K562 (cell line): ENCODE measurements around the gene RGR. TPM values are rescaled to one million over a fixed set of nuclear protein-coding genes. Genes with fewer than 3 reads are reported as not detected.

Experiments
- ATAC-seq: fragments of 200-7000 bp; cut with Tn5 transposase; 3 replicates; pipeline ENCODE4 v1.9.1; 2020; ENCODE audit warnings: moderate library complexity
- BruUV-seq: library from RNA; stranded (reverse); fragments of 400-500 nt; replicated peaks from 2 replicates; lab custom pipeline; 2021; lab: Mats Ljungman, UMichigan
- CTCF ChIA-PET: fragments of 300-600 bp; formaldehyde crosslinking; extraction: SDS; loops from one replicate; lab custom pipeline; 2021; ENCODE audit warnings: low intra/inter-chr PET ratio; lab: Yijun Ruan, JAX
- POLR2A ChIA-PET: fragments of 300-600, 350-650 bp; sonication (Branson Sonifier 250); formaldehyde crosslinking; extraction: SDS; loops from one replicate; lab custom pipeline; 2021; ENCODE audit warnings: antibody characterized with exemption, inconsistent platforms; lab: Yijun Ruan, JAX
- DNase-seq, 4 experiments: peaks; one replicate each; pipeline versions ENCODE4 v3.0.0 to v3.0.0-alpha.2; 2011 to 2018; ENCODE audit warnings: low spot score in 3 of 4, mixed read lengths in 3 of 4; ENCODE audit errors: extremely low read depth in 1 of 4
- FAIRE-seq: peaks from 2 replicates; lab custom pipeline; 2011; peaks lifted over from hg19 to GRCh38; lab: Jason Lieb, UNC
- H2AFZ ChIP-seq: 2 replicates; pipeline ENCODE4 v1.6.0; 2011; ENCODE audit warnings: low read depth, low read length, control low read depth, inconsistent platforms
- H3K27ac ChIP-seq: fragments of 200-600 bp; 3 replicates; pipeline ENCODE4 v1.8.0; 2011; ENCODE audit warnings: low read depth, mild to moderate bottlenecking, control low read depth, inconsistent platforms, low read length, moderate library complexity, mixed read lengths; ENCODE audit errors: extremely low read depth
- H3K27me3 ChIP-seq, 2 experiments: fragments of 300-600 bp in 1 of 2; 2 replicates in 1 of 2; 3 replicates in 1 of 2; pipeline versions ENCODE4 v1.6.0 to v1.8.0; 2011; ENCODE audit warnings: inconsistent platforms in 2 of 2, low read length in 2 of 2, mild to moderate bottlenecking in 1 of 2, mixed read lengths in 1 of 2, moderate library complexity in 1 of 2; ENCODE audit not compliant: control insufficient read depth in 2 of 2, insufficient read depth in 2 of 2
- H3K36me3 ChIP-seq: fragments of 300-600 bp; 3 replicates; pipeline ENCODE4 v1.8.0; 2011; ENCODE audit warnings: mild to moderate bottlenecking, low read length, inconsistent platforms; ENCODE audit not compliant: control insufficient read depth, insufficient read depth
- H3K4me1 ChIP-seq, 2 experiments: fragments of 200-600 bp in 1 of 2; replicated peaks in 1 of 2; 2 replicates in 1 of 2; 3 replicates in 1 of 2; pipeline versions ENCODE4 v1.5.1 to v1.8.0; 2011; ENCODE audit warnings: inconsistent platforms in 2 of 2, low read length in 2 of 2, mild to moderate bottlenecking in 1 of 2, mixed read lengths in 1 of 2, moderate library complexity in 1 of 2; ENCODE audit not compliant: control insufficient read depth in 2 of 2, insufficient read depth in 2 of 2
- H3K4me2 ChIP-seq: 2 replicates; pipeline ENCODE4 v1.6.1; 2011; ENCODE audit warnings: low read length, control low read depth, inconsistent platforms, mixed read lengths; ENCODE audit not compliant: insufficient read depth
- H3K4me3 ChIP-seq: fragments of 200-600 bp; sonication (generic), shearing (Covaris generic); 2 replicates; pipeline ENCODE4 v1.5.1; 2016; ENCODE audit warnings: control low read depth, inconsistent platforms
- H3K79me2 ChIP-seq: fragments of 200-600 bp; 3 replicates; pipeline ENCODE4 v1.8.0; 2011; ENCODE audit warnings: low read length, inconsistent platforms; ENCODE audit not compliant: control insufficient read depth, insufficient read depth
- H3K9ac ChIP-seq, 2 experiments: 2 replicates each; pipeline versions ENCODE4 v1.6.0 to v1.6.1; 2011; ENCODE audit warnings: low read depth in 2 of 2, low read length in 2 of 2, control low read depth in 1 of 2, inconsistent platforms in 1 of 2, mild to moderate bottlenecking in 1 of 2, mixed read lengths in 1 of 2; ENCODE audit not compliant: insufficient read depth in 1 of 2
- H3K9me1 ChIP-seq: one replicate; pipeline ENCODE4 v1.6.0; 2011; ENCODE audit warnings: inconsistent platforms, mild to moderate bottlenecking, low read length, moderate library complexity; ENCODE audit not compliant: control insufficient read depth, insufficient read depth
- H3K9me3 ChIP-seq: replicated peaks from 2 replicates; pipeline ENCODE4 v1.5.1; 2011; ENCODE audit warnings: low read depth, low read length, inconsistent platforms; ENCODE audit not compliant: control insufficient read depth, insufficient read depth
- H4K20me1 ChIP-seq: replicated peaks from 2 replicates; pipeline ENCODE4 v1.6.1; 2011; ENCODE audit warnings: low read length, inconsistent platforms, mixed read lengths; ENCODE audit not compliant: control insufficient read depth, insufficient read depth
- BCL6 ChIP-seq: fragments of 250-450 bp; sonication (Bioruptor Pico); IDR thresholded peaks from 2 replicates; pipeline ENCODE4 v1.4.0; 2020
- CHCHD3 ChIP-seq: fragments of 250-450 bp; sonication (Bioruptor Pico); IDR thresholded peaks from 2 replicates; pipeline ENCODE4 v2.1.2; 2022; ENCODE audit warnings: mild to moderate bottlenecking
- ELF1 ChIP-seq: fragments of 200-800 bp; sonication (Bioruptor generic); IDR thresholded peaks from 2 replicates; pipeline ENCODE4 v1.6.1; 2016; ENCODE audit warnings: missing genetic modification characterization, missing compliant biosample characterization
- EWSR1 ChIP-seq: fragments of 450-650 bp; IDR thresholded peaks from 2 replicates; pipeline ENCODE4 v1.6.1; 2018; ENCODE audit warnings: borderline replicate concordance, mild to moderate bottlenecking, low read depth, moderate library complexity; ENCODE audit not compliant: partially characterized antibody
- NFE2L1 ChIP-seq: fragments of 450-650 bp; IDR thresholded peaks from 2 replicates; pipeline ENCODE4 v1.6.1; 2016; ENCODE audit warnings: missing genetic modification characterization, low read depth, mild to moderate bottlenecking, missing compliant biosample characterization, moderate library complexity, borderline replicate concordance
- SREBF2 ChIP-seq: sonication (generic); formaldehyde crosslinking; IDR thresholded peaks from 2 replicates; pipeline ENCODE4 v1.4.0; 2020; ENCODE audit warnings: mild to moderate bottlenecking, missing genetic modification reagents
- ZEB2 ChIP-seq: fragments of 450-650 bp; IDR thresholded peaks from 2 replicates; pipeline ENCODE4 v1.6.1; 2016
- ZNF717 ChIP-seq: fragments of 250-450 bp; sonication (Bioruptor Pico); IDR thresholded peaks from 2 replicates; pipeline ENCODE4 v1.5.0; 2021
- WGBS: fragments of 100-300 bp; shearing (Covaris generic); methylation state at CpG from one replicate; pipeline ENCODE4 v1.1.6; 2016; ENCODE audit warnings: low coverage, mixed read lengths; ENCODE audit not compliant: insufficient coverage; ENCODE audit errors: missing lambda C conversion rate; 5-methylcytosine and 5-hydroxymethylcytosine counted together
- in situ Hi-C: fragments of 300-500 bp; cut with MboI; formaldehyde crosslinking; loops from 4 replicates; pipeline ENCODE4 v1.15.0; 2018; ENCODE audit warnings: inconsistent platforms, mixed read lengths
- intact Hi-C: fragments of 100-400 bp; cut with micrococcal nuclease; formaldehyde crosslinking; loops from 2 replicates; pipeline ENCODE4 v1.14.2; 2022
- polyA plus RNA-seq, 8 experiments: library from polyadenylated mRNA; depleted of rRNA in 4 of 8; stranded (reverse) in 5 of 8; unstranded in 3 of 8; fragments of >200 nt; fragmentation: Nextera tagmentation in 2 of 8; fragmentation: Illumina TruSeq in 1 of 8; extraction: Ambion mirVana in 2 of 8; extraction: Trizol in 1 of 8; gene quantifications; 2 replicates each; pipeline versions ENCODE4 v1.2.1 to v1.2.3, GENCODE V29; 2011 to 2014; ENCODE audit warnings: inconsistent platforms in 1 of 8, missing spikeins in 1 of 8
- total RNA-seq, 7 experiments: library from RNA; depleted of rRNA in 6 of 7; stranded (reverse); fragments of >200 nt in 6 of 7; fragmentation: Illumina TruSeq in 2 of 7; extraction: Trizol in 2 of 7; gene quantifications; 2 replicates each; pipeline versions ENCODE4 v1.2.1 to v1.2.3, GENCODE V29; 2011 to 2021; ENCODE audit warnings: low replicate concordance in 1 of 7
- TF ChIP-seq, protein P1 (sequence below): fragments of 200-800 bp; sonication (Bioruptor generic); IDR thresholded peaks from 2 replicates; pipeline ENCODE4 v1.6.1; 2016; ENCODE audit warnings: missing genetic modification characterization, missing compliant biosample characterization
- TF ChIP-seq, protein P2 (sequence below): sonication (generic); IDR thresholded peaks from 2 replicates; pipeline ENCODE4 v1.6.1; 2016
- TF ChIP-seq, protein P3 (sequence below): fragments of 450-650 bp; IDR thresholded peaks from 2 replicates; pipeline ENCODE4 v1.6.1; 2016
- TF ChIP-seq, protein P4 (sequence below): sonication (generic); formaldehyde crosslinking; IDR thresholded peaks from 2 replicates; pipeline ENCODE4 v1.5.0; 2020; ENCODE audit warnings: missing genetic modification reagents

Gene RGR
- total and polyA plus RNA-seq, 9 of the 15 experiments (the other 6 are each of a cell fraction or from before 2014, with no cell fraction given): not detected

DNA sequence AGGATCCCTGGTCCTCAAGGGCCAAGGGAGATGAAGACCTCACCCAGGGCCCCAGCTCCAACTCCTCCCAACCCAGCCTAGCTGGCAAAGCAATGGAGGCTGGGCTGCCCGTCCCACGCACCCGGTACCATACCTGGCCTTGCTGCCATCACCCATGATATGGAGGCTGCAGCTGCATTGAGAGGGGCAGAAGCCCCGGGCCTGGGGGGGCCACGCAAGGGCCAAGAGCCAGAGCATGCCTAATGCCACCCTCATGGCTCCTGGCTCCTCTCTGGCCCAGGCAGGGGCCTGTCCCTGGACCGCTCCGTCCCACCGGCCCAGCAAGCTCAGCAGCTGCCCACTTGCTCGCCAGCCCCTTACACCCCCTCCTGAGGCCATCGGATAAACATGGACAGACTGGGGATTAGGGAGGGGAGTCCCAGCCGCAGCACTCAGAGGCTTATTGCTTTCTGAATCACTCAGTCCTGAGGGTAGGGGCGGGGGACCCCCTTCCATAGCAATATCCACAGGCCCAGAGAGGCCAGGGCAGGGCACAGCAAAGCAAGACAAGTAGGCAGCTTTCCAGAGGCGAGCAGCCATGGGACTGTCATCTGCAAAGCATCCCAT lies 3.6 kb upstream of the RGR start, which contains the start of gene LRIT1:
TSS of gene LRIT1 (minus strand) at position 362 of the 606 bp plus-strand sequence. CDS start at position 255, 107 bp downstream.
- Histone ChIP-seq H3K4me3 (no peak within 1 kb of the TSS), H3K4me1 (peaks cover 0 to 7% of the 10 kb centered on the region in 2 experiments; a peak in 2 of 5 replicates), H3K27ac (no peak within 1 kb of the TSS), H3K27me3 (peaks cover 25 to 79% of the 10 kb centered on the region in 2 experiments; a peak in 4 of 5 replicates), H3K9me3 (no peaks in the 10 kb centered on the region), H2AFZ (no peak within 1 kb of the TSS), H3K36me3 (no peaks in the 10 kb centered on the region), H3K79me2 (no peaks in the 10 kb centered on the region), H3K9me1 (no peaks in the 10 kb centered on the region), H3K4me2 (no peak within 1 kb of the TSS), H4K20me1 (no peaks in the 10 kb centered on the region), H3K9ac (no peak within 1 kb of the TSS)
- no TSS peak for BruUV-seq
- POLR2A ChIA-PET: interaction anchor here (0.6 to 2.1 kb wide), 3 partner anchors 13 to 1681 kb away, joined by 3 to 5 read pairs (median 3); no protein-coding TSS in a partner anchor
- intact Hi-C loops (no loop called here), in situ Hi-C loops (no loop called here)
- CTCF ChIA-PET: no interaction called here
- TF ChIP-seq, protein P1, sequence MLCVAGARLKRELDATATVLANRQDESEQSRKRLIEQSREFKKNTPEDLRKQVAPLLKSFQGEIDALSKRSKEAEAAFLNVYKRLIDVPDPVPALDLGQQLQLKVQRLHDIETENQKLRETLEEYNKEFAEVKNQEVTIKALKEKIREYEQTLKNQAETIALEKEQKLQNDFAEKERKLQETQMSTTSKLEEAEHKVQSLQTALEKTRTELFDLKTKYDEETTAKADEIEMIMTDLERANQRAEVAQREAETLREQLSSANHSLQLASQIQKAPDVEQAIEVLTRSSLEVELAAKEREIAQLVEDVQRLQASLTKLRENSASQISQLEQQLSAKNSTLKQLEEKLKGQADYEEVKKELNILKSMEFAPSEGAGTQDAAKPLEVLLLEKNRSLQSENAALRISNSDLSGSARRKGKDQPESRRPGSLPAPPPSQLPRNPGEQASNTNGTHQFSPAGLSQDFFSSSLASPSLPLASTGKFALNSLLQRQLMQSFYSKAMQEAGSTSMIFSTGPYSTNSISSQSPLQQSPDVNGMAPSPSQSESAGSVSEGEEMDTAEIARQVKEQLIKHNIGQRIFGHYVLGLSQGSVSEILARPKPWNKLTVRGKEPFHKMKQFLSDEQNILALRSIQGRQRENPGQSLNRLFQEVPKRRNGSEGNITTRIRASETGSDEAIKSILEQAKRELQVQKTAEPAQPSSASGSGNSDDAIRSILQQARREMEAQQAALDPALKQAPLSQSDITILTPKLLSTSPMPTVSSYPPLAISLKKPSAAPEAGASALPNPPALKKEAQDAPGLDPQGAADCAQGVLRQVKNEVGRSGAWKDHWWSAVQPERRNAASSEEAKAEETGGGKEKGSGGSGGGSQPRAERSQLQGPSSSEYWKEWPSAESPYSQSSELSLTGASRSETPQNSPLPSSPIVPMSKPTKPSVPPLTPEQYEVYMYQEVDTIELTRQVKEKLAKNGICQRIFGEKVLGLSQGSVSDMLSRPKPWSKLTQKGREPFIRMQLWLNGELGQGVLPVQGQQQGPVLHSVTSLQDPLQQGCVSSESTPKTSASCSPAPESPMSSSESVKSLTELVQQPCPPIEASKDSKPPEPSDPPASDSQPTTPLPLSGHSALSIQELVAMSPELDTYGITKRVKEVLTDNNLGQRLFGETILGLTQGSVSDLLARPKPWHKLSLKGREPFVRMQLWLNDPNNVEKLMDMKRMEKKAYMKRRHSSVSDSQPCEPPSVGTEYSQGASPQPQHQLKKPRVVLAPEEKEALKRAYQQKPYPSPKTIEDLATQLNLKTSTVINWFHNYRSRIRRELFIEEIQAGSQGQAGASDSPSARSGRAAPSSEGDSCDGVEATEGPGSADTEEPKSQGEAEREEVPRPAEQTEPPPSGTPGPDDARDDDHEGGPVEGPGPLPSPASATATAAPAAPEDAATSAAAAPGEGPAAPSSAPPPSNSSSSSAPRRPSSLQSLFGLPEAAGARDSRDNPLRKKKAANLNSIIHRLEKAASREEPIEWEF (CRISPR knock-in tag): no peak
- TF ChIP-seq, protein P2, sequence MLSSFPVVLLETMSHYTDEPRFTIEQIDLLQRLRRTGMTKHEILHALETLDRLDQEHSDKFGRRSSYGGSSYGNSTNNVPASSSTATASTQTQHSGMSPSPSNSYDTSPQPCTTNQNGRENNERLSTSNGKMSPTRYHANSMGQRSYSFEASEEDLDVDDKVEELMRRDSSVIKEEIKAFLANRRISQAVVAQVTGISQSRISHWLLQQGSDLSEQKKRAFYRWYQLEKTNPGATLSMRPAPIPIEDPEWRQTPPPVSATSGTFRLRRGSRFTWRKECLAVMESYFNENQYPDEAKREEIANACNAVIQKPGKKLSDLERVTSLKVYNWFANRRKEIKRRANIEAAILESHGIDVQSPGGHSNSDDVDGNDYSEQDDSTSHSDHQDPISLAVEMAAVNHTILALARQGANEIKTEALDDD: no peak
- TF ChIP-seq NFE2L1 (tag): no peak
- TF ChIP-seq SREBF2 (CRISPR knock-in tag): no peak
- TF ChIP-seq ELF1: no peak
- TF ChIP-seq EWSR1: no peak
- no peak for TF ChIP-seq ZNF717 (CRISPR knock-in tag)
- TF ChIP-seq, protein P3, sequence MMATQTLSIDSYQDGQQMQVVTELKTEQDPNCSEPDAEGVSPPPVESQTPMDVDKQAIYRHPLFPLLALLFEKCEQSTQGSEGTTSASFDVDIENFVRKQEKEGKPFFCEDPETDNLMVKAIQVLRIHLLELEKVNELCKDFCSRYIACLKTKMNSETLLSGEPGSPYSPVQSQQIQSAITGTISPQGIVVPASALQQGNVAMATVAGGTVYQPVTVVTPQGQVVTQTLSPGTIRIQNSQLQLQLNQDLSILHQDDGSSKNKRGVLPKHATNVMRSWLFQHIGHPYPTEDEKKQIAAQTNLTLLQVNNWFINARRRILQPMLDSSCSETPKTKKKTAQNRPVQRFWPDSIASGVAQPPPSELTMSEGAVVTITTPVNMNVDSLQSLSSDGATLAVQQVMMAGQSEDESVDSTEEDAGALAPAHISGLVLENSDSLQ: no peak
- no peak for TF ChIP-seq ZEB2
- no peak for TF ChIP-seq BCL6 (CRISPR knock-in tag)
- no peak for TF ChIP-seq CHCHD3 (CRISPR knock-in tag)
- TF ChIP-seq, protein P4, sequence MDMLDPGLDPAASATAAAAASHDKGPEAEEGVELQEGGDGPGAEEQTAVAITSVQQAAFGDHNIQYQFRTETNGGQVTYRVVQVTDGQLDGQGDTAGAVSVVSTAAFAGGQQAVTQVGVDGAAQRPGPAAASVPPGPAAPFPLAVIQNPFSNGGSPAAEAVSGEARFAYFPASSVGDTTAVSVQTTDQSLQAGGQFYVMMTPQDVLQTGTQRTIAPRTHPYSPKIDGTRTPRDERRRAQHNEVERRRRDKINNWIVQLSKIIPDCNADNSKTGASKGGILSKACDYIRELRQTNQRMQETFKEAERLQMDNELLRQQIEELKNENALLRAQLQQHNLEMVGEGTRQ: no peak
- ATAC-seq (no peak), DNase-seq (no peak), FAIRE-seq (no peak)
- 0% methylated on average over 13 of the region's 13 CpGs for WGBS
